A549 (cell line): Measurements from ENCODE around the gene PEPD.

Source experiments
- CHD2 ChIP-seq: fragments of 150-350 bp; IDR thresholded peaks from 2 replicates; pipeline ENCODE4 v1.6.1; 2014; ENCODE audit warnings: low read length; ENCODE audit not compliant: partially characterized antibody
- CHD4 ChIP-seq: fragments of 200-600 bp; sonication (generic); IDR thresholded peaks from 2 replicates; pipeline ENCODE4 v1.6.1; 2016; ENCODE audit warnings: antibody characterized with exemption, mild to moderate bottlenecking, borderline replicate concordance
- CTCF ChIP-seq: fragments of >200 bp; sonication (Bioruptor Twin); formaldehyde crosslinking; IDR thresholded peaks from 3 replicates; pipeline ENCODE4 v1.5.1; 2016
- EP300 ChIP-seq, 2 experiments: fragments of >200 bp; sonication (Bioruptor Twin); formaldehyde crosslinking; IDR thresholded peaks; 2 replicates in 1 of 2; 3 replicates in 1 of 2; pipeline ENCODE4 v1.6.1; 2016 to 2017
- MAFK ChIP-seq: fragments of 450-650 bp; IDR thresholded peaks from 2 replicates; pipeline ENCODE4 v1.6.1; 2014; ENCODE audit not compliant: partially characterized antibody
- MAX ChIP-seq: IDR thresholded peaks from 2 replicates; pipeline ENCODE4 v1.6.1; 2012
- MYC ChIP-seq: IDR thresholded peaks from 2 replicates; pipeline ENCODE4 v1.6.1; 2012; ENCODE audit warnings: mild to moderate bottlenecking, inconsistent platforms, low read length, improper control_type of control experiment, borderline replicate concordance
- PBX3 ChIP-seq: IDR thresholded peaks from 2 replicates; pipeline ENCODE4 v1.6.1; 2012
- POLR2A ChIP-seq: IDR thresholded peaks from 2 replicates; pipeline ENCODE4 v1.6.1; 2012; ENCODE audit warnings: mild to moderate bottlenecking, low read length
- POLR2AphosphoS2 ChIP-seq: conservative IDR thresholded peaks from 2 replicates; pipeline ENCODE4 v1.6.1; 2012; ENCODE audit warnings: low read length, improper control_type of control experiment, inconsistent platforms
- RAD21 ChIP-seq, 2 experiments: fragments of >200 bp in 1 of 2; sonication (Bioruptor Twin) in 1 of 2; formaldehyde crosslinking in 1 of 2; IDR thresholded peaks in 1 of 2; conservative IDR thresholded peaks in 1 of 2; 2 replicates in 1 of 2; 3 replicates in 1 of 2; pipeline ENCODE4 v1.6.1; 2012 to 2018; ENCODE audit warnings: inconsistent platforms in 1 of 2

- TF ChIP-seq CTCF: no peak
- TF ChIP-seq EP300 (IDR thresholded peaks at IDR 0.05): no peak
- TF ChIP-seq MYC: no peak
- no peak for TF ChIP-seq POLR2A
- TF ChIP-seq PBX3: no peak
- no peak for TF ChIP-seq CHD2
- no peak for TF ChIP-seq MAFK
- TF ChIP-seq RAD21 (conservative IDR thresholded peaks at IDR 0.05 in 1 of 2, IDR thresholded peaks at IDR 0.05 in 1 of 2): no peak
- no peak for TF ChIP-seq CHD4
- TF ChIP-seq POLR2AphosphoS2: no peak
- no peak for TF ChIP-seq MAX
These were observed 158.9 kb downstream of the PEPD start for GRCh38 chr19:33362508-33363228.
